ENCODE data around the gene MORN4. TPM values are rescaled to one million over a fixed set of nuclear protein-coding genes. Genes with fewer than 3 reads are reported as not detected.

The MORN4 gene
- total and polyA plus RNA-seq, 2 donors: 5.9 to 7.6 TPM

GRCh38 chr10:97598407-97599271 lies 34.7 kb downstream of the MORN4 start:
- Histone ChIP-seq H3K36me3 (ENCODE audit: insufficient read depth) (no peaks in the 10 kb centered on the region), H3K4me1 (ENCODE audit: insufficient read depth) (no peaks in the 10 kb centered on the region), H3K4me3 (ENCODE audit: low read depth, low read length) (no peak overlapping the region), H3K27ac (ENCODE audit: low read depth) (no peak overlapping the region)
- DNase-seq (ENCODE audit: extremely low spot score): no peak
- 95% methylated on average over 19 of the region's 19 CpGs for whole genome bisulfite sequencing

DNA sequence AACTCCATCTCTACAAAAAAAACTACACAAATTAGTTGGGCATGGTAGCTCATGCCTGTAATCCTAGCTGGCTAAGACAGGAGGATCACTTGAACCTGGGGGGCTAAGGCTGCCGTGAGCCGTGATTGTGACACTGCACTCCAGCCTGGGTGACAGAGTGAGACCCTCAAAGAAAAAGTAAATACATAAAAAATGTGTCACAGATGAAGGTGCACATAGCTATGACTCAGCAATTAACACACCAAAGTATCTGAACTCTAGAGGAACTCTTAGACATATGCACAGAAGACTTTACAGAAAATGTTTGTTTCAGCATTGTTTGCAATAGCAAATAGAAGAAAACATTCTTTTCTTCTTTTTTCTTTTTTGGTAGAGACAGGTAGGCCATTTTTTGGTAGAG lies 35.5 kb downstream of the MORN4 start:
- H3K4me3 ChIP-seq (ENCODE audit: low read depth, low read length): no peak overlapping the region
- WGBS: 88% methylated on average over 2 of the region's 2 CpGs
- no peaks in the 10 kb centered on the region for H3K36me3 ChIP-seq (ENCODE audit: insufficient read depth)
- H3K4me1 ChIP-seq (ENCODE audit: insufficient read depth): no peaks in the 10 kb centered on the region
- no peak for DNase-seq (ENCODE audit: extremely low spot score)
- no peak overlapping the region for H3K27ac ChIP-seq (ENCODE audit: low read depth)

DNA sequence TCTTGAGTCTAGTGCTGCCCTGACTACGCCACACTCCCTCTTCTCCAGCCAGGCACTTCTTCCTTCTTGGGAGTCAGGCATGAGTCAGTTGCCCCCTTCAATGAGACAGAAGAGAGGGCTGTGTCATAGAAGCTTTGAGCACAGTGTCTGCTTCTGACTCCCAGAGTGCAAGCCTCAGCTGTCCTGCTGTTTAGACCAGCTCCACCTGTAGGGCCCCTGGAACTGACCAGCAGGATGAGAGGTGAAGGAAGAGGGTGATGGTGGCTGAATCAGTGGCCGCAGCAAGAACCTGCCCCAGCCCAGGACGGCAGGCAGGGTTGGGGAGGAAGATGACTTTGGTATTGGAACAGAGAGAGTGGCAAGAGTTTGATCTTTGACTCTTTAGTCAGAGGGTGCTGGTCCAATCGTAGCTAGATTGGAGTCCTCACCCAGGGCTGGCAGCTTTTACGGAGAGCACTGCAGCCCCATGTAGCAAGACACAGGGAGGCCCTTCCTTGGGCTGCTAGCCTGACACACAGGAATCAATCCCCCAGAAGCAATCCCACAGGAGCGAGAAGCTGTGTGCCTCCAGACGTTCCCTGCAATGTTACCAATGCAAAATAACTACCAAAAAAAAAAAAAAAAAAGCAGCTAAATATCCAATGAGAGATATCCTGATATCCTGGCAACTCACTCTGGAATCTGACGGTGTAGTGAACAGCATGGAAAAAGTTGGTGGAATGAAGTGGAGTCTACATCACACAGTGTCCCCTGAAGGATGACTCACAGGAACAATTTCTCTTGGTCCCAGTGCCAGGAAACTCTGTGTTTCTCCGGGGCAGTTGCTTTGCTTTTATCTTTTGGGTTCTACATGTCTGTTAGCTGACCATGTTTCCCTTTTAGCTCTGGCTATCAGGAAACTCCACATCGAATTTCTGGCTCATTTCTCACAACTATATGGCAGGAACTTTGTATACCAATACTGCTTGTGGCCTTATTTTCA lies 36.9 kb downstream of the MORN4 start:
- no peak for DNase-seq (ENCODE audit: extremely low spot score)
- Histone ChIP-seq H3K27ac (ENCODE audit: low read depth) (no peak overlapping the region), H3K4me3 (ENCODE audit: low read depth, low read length) (no peak overlapping the region), H3K4me1 (ENCODE audit: insufficient read depth) (no peaks in the 10 kb centered on the region), H3K36me3 (ENCODE audit: insufficient read depth) (no peaks in the 10 kb centered on the region)
- 46% methylated on average over 10 of the region's 10 CpGs for WGBS

GRCh38 chr10:97593421-97593820 lies 39.9 kb downstream of the MORN4 start:
- DNase-seq (ENCODE audit: extremely low spot score): no peak
- WGBS: 45% methylated on average over 4 of the region's 4 CpGs
- Histone ChIP-seq H3K27ac (ENCODE audit: low read depth) (no peak overlapping the region), H3K4me3 (ENCODE audit: low read depth, low read length) (no peak overlapping the region), H3K36me3 (ENCODE audit: insufficient read depth) (no peaks in the 10 kb centered on the region), H3K4me1 (ENCODE audit: insufficient read depth) (no peaks in the 10 kb centered on the region)

- no peak overlapping the region for H3K27ac ChIP-seq (ENCODE audit: low read depth)
- H3K4me3 ChIP-seq (ENCODE audit: low read depth, low read length): no peak overlapping the region
- no peak for DNase-seq (ENCODE audit: extremely low spot score)
- no peaks in the 10 kb centered on the region for H3K36me3 ChIP-seq (ENCODE audit: insufficient read depth)
- WGBS: 65% methylated on average over 5 of the region's 5 CpGs
- H3K4me1 ChIP-seq (ENCODE audit: insufficient read depth): no peaks in the 10 kb centered on the region
Measured at GRCh38 chr10:97590748-97591495, 42.4 kb downstream of the MORN4 start.

DNA sequence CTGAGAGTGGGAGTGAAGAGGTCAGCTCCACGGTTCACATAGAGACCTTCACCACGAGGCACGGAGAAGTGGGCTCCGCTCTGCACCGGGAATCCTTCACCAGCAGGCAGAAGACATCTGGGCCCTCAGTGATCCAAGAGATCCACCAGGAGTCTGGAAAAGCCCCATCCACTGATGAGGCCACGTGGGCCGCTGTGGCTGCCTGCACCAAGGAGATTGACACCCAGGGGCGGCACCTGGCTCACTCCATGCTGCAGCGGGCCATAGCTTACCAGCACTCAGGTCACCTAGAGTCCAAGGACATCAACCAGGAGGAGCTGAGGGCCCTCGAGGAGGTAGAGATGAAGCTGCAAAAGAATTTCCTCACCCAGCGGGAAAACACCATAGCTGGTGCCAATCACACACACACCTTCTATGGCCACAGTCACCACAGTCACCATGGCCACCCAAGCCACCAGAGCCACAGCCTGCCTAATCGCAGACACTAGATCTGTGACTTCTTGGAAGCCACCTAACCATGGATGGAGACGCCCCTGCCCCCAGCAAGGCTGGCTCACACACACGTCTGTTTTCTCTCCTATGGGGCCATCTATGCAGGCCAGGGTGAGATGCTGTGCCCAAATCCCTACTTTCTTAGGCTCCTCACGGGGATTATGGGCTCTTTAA lies 43.1 kb downstream of the MORN4 start:
- Histone ChIP-seq H3K4me3 (ENCODE audit: low read depth, low read length) (no peak overlapping the region), H3K4me1 (ENCODE audit: insufficient read depth) (no peaks in the 10 kb centered on the region), H3K27ac (ENCODE audit: low read depth) (no peak overlapping the region), H3K36me3 (ENCODE audit: insufficient read depth) (no peaks in the 10 kb centered on the region)
- DNase-seq (ENCODE audit: extremely low spot score): no peak
- WGBS: 94% methylated on average over 15 of the region's 15 CpGs

GRCh38 chr10:97589479-97589878 lies 43.8 kb downstream of the MORN4 start, which contains the start of gene C10orf62:
Gene C10orf62, plus strand, starts transcription at chr10:97589721. Its CDS starts 177 bp downstream, at chr10:97589898.
- Histone ChIP-seq H3K27ac (ENCODE audit: low read depth) (no peak within 1 kb of the TSS), H3K4me1 (ENCODE audit: insufficient read depth) (no peaks in the 10 kb centered on the region), H3K36me3 (ENCODE audit: insufficient read depth) (no peaks in the 10 kb centered on the region), H3K4me3 (ENCODE audit: low read depth, low read length) (no peak within 1 kb of the TSS)
- 74% methylated on average over 3 of the region's 3 CpGs for WGBS
- DNase-seq (ENCODE audit: extremely low spot score): no peak

DNA sequence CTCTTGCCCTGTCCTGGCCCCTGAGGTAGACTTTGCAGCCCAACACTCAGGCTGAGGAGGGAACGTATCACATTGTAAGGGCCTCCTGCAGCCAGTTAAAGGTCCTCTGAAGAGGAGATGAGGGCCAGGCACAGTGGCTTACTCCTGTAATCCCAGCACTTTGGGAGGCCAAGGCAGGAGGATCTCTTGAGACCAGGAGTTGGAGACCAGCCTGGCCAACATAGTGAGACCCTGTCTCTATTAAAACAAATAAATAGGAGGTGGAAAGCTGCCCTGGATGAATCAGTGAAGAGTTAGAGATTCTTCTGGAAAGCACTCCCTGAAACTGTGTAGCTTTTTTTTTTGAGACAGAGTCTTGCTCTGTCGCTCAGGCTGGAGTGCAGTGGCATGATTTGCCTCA lies 46.1 kb downstream of the MORN4 start:
- DNase-seq (ENCODE audit: extremely low spot score): no peak
- no peak overlapping the region for H3K4me3 ChIP-seq (ENCODE audit: low read depth, low read length)
- H3K4me1 ChIP-seq (ENCODE audit: insufficient read depth): no peaks in the 10 kb centered on the region
- no peaks in the 10 kb centered on the region for H3K36me3 ChIP-seq (ENCODE audit: insufficient read depth)
- 87% methylated on average over 2 of the region's 2 CpGs for WGBS
- no peak overlapping the region for H3K27ac ChIP-seq (ENCODE audit: low read depth)

GRCh38 chr10:97585439-97585811 lies 47.9 kb downstream of the MORN4 start:
- DNase-seq (ENCODE audit: extremely low spot score): no peak
- Histone ChIP-seq H3K27ac (ENCODE audit: low read depth) (no peak overlapping the region), H3K36me3 (ENCODE audit: insufficient read depth) (no peaks in the 10 kb centered on the region), H3K4me3 (ENCODE audit: low read depth, low read length) (no peak overlapping the region), H3K4me1 (ENCODE audit: insufficient read depth) (no peaks in the 10 kb centered on the region)
- WGBS: 90% methylated on average over 5 of the region's 5 CpGs

GRCh38 chr10:97584798-97585438 lies 48.4 kb downstream of the MORN4 start:
- no peak for DNase-seq (ENCODE audit: extremely low spot score)
- Histone ChIP-seq H3K36me3 (ENCODE audit: insufficient read depth) (no peaks in the 10 kb centered on the region), H3K4me1 (ENCODE audit: insufficient read depth) (no peaks in the 10 kb centered on the region), H3K27ac (ENCODE audit: low read depth) (no peak overlapping the region), H3K4me3 (ENCODE audit: low read depth, low read length) (no peak overlapping the region)
- WGBS: 93% methylated on average over 5 of the region's 5 CpGs

GRCh38 chr10:97584060-97584797 lies 49.1 kb downstream of the MORN4 start, which contains the start of gene HOGA1:
Gene HOGA1, plus strand, starts transcription at chr10:97584389. Its CDS starts 315 bp downstream, at chr10:97584704.
- no peaks in the 10 kb centered on the region for H3K36me3 ChIP-seq (ENCODE audit: insufficient read depth)
- H3K27ac ChIP-seq (ENCODE audit: low read depth): no peak within 1 kb of the TSS
- 58% methylated on average over 5 of the region's 5 CpGs for WGBS
- no peak within 1 kb of the TSS for H3K4me3 ChIP-seq (ENCODE audit: low read depth, low read length)
- H3K4me1 ChIP-seq (ENCODE audit: insufficient read depth): no peaks in the 10 kb centered on the region
- DNase-seq (ENCODE audit: extremely low spot score): peak; percentile 14

DNA sequence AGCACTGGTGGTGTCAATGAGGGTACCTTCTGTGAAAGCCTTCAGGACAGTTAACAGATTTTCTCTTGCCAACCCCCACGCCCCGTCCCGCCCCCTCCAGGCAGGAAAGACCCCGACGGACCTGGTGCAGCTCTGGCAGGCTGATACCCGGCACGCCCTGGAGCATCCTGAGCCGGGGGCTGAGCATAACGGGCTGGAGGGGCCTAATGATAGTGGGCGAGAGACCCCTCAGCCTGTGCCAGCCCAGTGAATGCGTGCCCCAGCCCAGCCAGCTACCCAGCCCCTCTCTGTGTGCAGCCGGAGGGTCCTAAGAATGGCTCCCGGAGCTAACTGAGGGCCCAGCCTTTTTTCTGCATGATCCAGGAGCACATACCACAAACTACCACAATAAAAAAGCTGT lies 49.8 kb downstream of the MORN4 start:
- DNase-seq (ENCODE audit: extremely low spot score): no peak
- no peak overlapping the region for H3K27ac ChIP-seq (ENCODE audit: low read depth)
- WGBS: 90% methylated on average over 13 of the region's 13 CpGs
- no peaks in the 10 kb centered on the region for H3K4me1 ChIP-seq (ENCODE audit: insufficient read depth)
- H3K4me3 ChIP-seq (ENCODE audit: low read depth, low read length): no peak overlapping the region
- no peaks in the 10 kb centered on the region for H3K36me3 ChIP-seq (ENCODE audit: insufficient read depth)
